Hematopoietic multipotent progenitor cell treated with erythropoietin and hydrocortisone succinate and interleukin-3 and kit ligand, for 15 days (in vitro differentiated cells): ENCODE measurements around the gene TGM4.

Experiments used
- DNase-seq: peaks from one replicate; pipeline ENCODE4 v3.0.0-alpha.2; 2015; ENCODE audit warnings: low spot score

The TGM4 gene

DNA sequence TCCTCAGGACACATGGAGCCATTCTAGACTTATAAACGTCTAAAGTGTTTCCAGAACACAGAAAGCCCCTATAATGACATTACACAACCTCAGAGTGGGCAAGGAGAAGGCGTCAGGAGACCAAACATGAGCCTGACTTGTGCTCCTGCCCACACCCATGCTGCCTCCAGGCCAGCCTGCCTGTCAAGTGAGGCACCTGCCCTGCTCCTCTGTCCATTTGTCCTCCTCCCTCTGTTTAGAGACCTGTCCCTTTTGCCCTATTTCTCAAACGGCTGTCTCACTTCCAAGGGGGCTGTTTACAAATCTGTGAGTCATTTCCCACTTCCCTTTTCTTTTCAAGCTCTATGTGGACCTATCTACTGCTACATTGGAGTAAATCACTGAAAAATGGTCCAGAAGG lies 80.6 kb downstream of the TGM4 start:
- DNase-seq = no peak

DNA sequence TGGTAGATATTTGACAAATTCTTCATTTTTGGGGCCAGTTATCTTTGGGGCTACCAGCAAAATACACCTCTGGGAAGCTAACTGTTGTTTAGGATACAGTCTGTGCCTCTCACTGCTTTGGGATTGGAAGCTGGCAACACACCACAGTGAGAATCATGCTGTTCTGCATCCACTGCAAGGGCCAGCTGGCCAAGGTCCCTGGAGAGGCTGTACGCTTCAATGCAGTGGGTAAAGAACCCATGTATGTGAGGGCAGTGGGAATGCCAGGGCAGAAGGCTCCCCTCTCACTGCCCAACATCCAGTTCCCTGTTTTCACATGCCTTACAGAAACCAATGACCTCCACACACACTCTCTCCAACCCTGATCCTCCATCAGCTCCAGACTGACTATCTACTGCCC lies 81.5 kb downstream of the TGM4 start:
- DNase-seq = no peak

DNA sequence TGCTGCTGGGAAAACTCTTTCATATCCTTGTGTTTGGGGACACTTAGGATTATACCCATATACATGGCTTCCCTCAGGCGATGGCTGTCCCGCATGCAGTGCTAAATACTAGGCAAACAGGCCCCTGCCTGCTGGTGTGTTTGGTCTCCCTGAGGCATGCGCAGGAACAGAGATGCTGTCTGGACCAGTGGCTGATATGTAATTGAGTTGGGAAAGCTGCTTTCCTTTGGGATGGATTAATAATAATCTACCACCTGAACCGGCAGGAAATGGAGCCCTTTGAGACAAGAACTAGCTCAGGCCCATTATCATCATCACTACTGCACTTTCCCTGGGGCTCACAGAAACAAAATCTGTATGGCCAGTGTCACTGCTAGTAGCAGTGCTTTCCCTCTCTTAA lies 83.6 kb downstream of the TGM4 start:
- no peak for DNase-seq

DNA sequence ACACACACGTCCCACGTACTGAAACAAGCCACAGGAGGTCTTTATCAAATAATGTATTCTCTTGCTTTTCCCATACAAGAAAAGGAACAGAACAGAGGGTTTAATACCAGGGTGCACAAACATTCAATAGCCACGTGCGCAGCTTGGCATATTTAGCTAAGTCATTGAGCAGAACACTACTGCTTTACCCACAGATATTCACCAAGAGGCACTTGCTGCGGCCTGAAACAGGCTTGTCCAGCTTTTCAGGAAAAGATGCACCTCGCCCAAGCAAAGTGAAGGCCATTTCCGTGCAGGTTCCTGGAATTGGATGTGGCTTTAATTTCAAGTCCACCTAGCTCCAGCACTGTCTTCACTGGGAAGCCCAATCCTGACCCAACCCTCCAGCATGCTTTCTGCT lies 84.0 kb downstream of the TGM4 start:
- DNase-seq = no peak

DNA sequence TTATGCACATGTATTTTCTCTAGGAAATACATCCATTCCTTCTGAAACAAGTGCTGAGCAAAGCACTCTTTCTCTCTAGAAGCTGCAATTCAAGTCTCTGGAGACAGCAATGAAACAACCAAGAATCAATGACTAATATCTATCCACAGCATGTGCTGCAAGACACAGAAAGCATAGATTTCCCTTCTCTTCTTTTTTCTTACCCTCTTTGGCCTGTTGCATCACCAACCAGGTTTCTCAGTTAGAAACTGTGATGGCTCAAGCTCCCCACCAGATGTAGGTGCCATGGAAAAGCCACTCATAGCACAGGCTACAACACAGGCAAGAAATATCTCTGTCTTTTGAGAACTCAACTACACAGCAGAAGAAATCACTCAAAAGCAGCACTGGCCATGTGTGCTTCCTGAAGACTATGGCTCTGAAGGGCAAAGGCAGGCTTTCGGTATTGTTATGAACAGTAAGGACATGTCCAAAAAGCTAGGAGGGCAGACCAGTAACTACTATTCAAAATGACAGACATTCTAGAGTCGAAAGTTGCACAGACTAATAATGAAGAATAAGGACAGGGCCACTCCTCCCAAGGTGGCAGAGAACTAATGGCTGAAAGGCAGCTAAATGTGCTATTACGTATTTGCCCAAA lies 86.1 kb downstream of the TGM4 start:
- no peak for DNase-seq

DNA sequence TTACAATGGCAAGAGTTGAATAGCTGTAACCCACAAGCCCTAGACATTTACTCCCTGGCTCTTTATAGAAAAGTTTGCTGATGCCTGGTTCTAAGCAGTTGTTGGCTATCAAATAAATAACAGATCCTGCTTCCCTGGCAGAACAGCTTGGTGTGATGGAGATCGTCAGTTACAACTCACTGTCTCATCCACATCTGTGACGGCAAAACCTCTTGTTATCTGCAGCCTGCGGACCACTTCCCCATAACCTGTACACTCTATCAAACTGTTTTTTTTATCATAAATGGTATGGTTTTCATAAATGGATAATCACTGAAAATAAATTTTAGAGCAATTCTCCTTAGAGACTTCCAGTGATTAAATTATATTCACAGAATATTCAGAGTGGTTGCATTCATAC lies 87.5 kb downstream of the TGM4 start:
- DNase-seq = no peak

DNA sequence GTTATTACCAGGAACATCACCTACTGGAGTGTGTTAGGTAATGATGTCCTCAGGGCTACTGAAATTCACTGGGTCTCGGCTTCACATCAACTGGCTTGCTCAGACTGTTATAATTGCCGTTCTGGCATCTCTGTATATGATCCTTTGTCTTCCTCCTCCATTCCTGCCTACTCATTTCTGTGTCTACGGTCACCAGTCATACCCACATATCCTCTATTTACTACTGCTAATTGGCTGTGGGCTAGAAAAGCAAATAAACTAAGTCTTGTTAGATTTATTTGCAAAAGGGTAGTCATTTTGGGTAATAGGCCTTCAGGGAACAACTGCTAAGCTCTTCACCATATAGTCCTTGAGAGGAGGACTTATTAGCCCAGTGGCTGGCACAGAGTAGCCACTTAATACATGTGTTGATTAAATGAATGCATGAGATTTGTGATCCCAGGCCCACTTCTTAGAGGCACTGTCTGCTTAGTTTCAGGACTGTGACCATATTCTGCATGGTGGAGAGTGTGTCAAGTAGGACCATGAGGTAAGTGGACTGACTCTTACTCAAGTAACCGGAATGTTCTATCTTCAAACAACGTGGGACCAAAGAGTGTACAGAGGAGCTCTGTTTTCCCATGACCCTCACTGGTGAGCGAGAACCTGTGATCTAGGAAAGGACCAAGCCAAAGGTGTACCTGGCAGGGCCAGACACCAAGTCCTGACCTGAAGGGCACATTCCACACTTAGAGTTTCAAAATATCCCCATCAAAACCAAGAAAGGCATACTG lies 88.4 kb downstream of the TGM4 start:
- no peak for DNase-seq

DNA sequence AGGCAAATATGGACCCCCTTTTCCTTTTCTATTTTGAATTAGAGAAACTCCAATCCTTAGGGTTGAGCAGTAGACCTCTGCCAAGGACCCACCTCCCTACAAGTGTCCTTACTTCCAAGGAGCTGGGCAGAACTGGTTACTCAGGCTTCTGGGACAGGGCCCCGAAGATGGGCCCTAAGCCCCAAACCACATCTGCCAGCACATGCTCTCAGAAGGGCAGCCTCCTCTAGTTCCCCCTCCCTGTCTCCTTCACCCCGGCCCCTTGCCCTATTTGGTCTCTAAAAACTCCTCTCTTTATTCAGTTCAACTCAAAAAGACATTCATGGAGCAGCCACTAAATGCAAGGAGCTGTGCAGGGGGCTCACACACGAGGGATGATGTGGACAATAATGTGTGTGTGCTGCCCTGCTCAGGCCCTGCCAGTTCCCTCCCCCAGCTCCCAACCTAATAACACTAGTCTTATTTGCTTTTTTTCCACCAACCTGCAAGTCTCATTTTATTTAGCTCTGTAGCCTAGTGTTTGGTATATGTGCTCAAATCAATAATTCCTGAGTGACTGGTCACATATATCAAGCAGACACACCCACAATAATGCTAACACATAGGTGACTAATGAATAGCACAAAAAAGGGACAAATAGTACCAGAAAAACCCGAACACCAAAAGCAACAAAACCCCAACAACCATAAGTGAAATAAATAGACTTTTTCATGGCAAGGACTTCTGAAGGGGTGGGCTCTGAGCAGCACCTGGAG lies 89.3 kb downstream of the TGM4 start:
- no peak for DNase-seq
